ENCODE results near the gene MAB21L1.

- TF ChIP-seq, protein P1, sequence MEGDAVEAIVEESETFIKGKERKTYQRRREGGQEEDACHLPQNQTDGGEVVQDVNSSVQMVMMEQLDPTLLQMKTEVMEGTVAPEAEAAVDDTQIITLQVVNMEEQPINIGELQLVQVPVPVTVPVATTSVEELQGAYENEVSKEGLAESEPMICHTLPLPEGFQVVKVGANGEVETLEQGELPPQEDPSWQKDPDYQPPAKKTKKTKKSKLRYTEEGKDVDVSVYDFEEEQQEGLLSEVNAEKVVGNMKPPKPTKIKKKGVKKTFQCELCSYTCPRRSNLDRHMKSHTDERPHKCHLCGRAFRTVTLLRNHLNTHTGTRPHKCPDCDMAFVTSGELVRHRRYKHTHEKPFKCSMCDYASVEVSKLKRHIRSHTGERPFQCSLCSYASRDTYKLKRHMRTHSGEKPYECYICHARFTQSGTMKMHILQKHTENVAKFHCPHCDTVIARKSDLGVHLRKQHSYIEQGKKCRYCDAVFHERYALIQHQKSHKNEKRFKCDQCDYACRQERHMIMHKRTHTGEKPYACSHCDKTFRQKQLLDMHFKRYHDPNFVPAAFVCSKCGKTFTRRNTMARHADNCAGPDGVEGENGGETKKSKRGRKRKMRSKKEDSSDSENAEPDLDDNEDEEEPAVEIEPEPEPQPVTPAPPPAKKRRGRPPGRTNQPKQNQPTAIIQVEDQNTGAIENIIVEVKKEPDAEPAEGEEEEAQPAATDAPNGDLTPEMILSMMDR (IDR thresholded peaks at IDR 0.05): no peak
- TF ChIP-seq POLR2A (IDR thresholded peaks at IDR 0.05): no peak
- no peak for TF ChIP-seq POLR2AphosphoS5 (IDR thresholded peaks at IDR 0.05)
- TF ChIP-seq EP300 (IDR thresholded peaks at IDR 0.05): no peak
Measured at GRCh38 chr13:35455022-35455421, 21.5 kb downstream of the MAB21L1 start.

All from sigmoid colon (tissue), 4 donors.